Esophagus muscularis mucosa (tissue), 4 donors: Measurements from ENCODE around the gene FAM120B. TPM values are rescaled to one million over a fixed set of nuclear protein-coding genes. Genes with fewer than 3 reads are reported as not detected.
"Not testable (repeated sequence)": the region's sequence is repeated elsewhere in the genome, so short reads cannot be mapped to it uniquely, and the experiment has no call there.

ENCODE experiments used
- DNase-seq: peaks from one replicate; pipeline ENCODE4 v3.0.0-alpha.2; 2017; ENCODE audit errors: extremely low spot score
- H3K27ac ChIP-seq, 4 donors: fragments of 200-600 bp; sonication (generic); replicated peaks in 1 of 4; 1 replicate in 3 of 4; 2 replicates in 1 of 4; pipeline ENCODE4 v1.5.1; 2016 to 2019; ENCODE audit warnings: mild to moderate bottlenecking in 1 of 4
- H3K27me3 ChIP-seq, 4 donors: fragments of 200-600 bp; sonication (generic); one replicate each; pipeline versions ENCODE4 v1.5.1 to v1.6.0; 2016 to 2019
- H3K36me3 ChIP-seq, 4 donors: fragments of 200-600 bp; sonication (generic); one replicate each; pipeline ENCODE4 v1.5.1; 2016 to 2019
- H3K4me1 ChIP-seq, 4 donors: fragments of 200-600 bp; sonication (generic); one replicate each; pipeline ENCODE4 v1.5.1; 2016 to 2019
- H3K4me3 ChIP-seq, 4 donors: fragments of 200-600 bp; sonication (generic); 1 replicate in 2 of 4; 2 replicates in 2 of 4; pipeline ENCODE4 v1.5.1; 2016 to 2019; ENCODE audit warnings: mild to moderate bottlenecking in 4 of 4, moderate library complexity in 1 of 4
- H3K9me3 ChIP-seq, 4 donors: fragments of 200-600 bp; sonication (generic); 1 replicate in 3 of 4; 2 replicates in 1 of 4; pipeline ENCODE4 v1.5.1; 2016 to 2019
- CTCF ChIP-seq, 3 experiments: fragments of 200-600 bp in 2 of 3; fragments of 450-650 bp in 1 of 3; sonication (generic) in 2 of 3; IDR thresholded peaks; one replicate each; pipeline ENCODE4 v1.5.1; 2017 to 2019; ENCODE audit warnings: antibody characterized with exemption in 3 of 3, mild to moderate bottlenecking in 2 of 3, moderate library complexity in 1 of 3
- EP300 ChIP-seq: sonication (generic); formaldehyde crosslinking; IDR thresholded peaks from one replicate; pipeline ENCODE4 v1.6.1; 2017; ENCODE audit warnings: antibody characterized with exemption
- POLR2A ChIP-seq: fragments of 450-650 bp; IDR thresholded peaks from one replicate; pipeline ENCODE4 v1.6.1; 2017; ENCODE audit warnings: antibody characterized with exemption, moderate library complexity, mild to moderate bottlenecking, low read depth
- POLR2AphosphoS5 ChIP-seq, 2 donors: sonication (generic); formaldehyde crosslinking; IDR thresholded peaks; one replicate each; pipeline ENCODE4 v1.6.1; 2017; ENCODE audit warnings: antibody characterized with exemption in 2 of 2
- WGBS: methylation state at CpG from one replicate; pipeline ENCODE4 v1.1.5; 2018; 5-methylcytosine and 5-hydroxymethylcytosine counted together
- intact Hi-C: fragments of 100-400 bp; cut with DNase I; formaldehyde crosslinking; loops from one replicate; pipeline ENCODE4 v1.15.1; 2023
- total RNA-seq, 4 donors: library from RNA; depleted of rRNA; stranded (reverse); fragments of >200 nt; gene quantifications; one replicate each; pipeline versions ENCODE4 v1.1.0 to v1.2.1, GENCODE V29; 2016

FAM120B gene
- total RNA-seq, 4 donors from 2014 or later = 28.1 to 49.0 (median 33.7) TPM

DNA sequence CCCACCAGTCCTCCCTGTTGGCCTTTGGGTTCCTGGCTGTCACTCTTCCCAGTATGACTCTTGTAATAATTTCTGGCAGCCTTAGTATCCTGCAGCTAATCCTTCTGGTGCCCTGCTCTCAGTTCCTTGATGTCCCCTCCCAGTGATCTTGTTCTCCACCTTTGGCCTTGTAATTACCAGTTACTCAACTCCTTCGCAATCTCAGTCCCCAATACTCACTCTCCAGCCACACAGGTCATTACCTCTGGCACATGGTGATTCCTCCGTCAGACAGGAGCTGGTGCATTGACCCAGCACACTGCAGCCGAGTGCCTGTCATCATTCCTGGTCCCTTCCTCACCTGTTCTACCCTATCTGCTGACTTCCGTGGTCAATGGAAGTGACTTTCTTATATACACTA lies 101.4 kb downstream of the FAM120B start:
- Histone ChIP-seq H3K36me3 (peaks cover 19 to 41% (median 30%) of the 10 kb centered on the region in 4 donors), H3K27me3 (no peaks in the 10 kb centered on the region), H3K27ac (no peak overlapping the region), H3K9me3 (no peaks in the 10 kb centered on the region), H3K4me1 (no peaks in the 10 kb centered on the region), H3K4me3 (no peak overlapping the region)
- intact Hi-C loops = no loop called here
- WGBS = 75% methylated on average over 4 of the region's 4 CpGs
- DNase-seq = no peak
- TF ChIP-seq CTCF (IDR thresholded peaks at IDR 0.05) = no peak
- no peak for TF ChIP-seq POLR2A
- TF ChIP-seq EP300 = no peak
- TF ChIP-seq POLR2AphosphoS5 (IDR thresholded peaks at IDR 0.05) = no peak

- intact Hi-C loops, DNase-seq, H3K4me3 ChIP-seq, H3K27ac ChIP-seq, H3K9me3 ChIP-seq, H3K27me3 ChIP-seq, H3K4me1 ChIP-seq: not testable (repeated sequence)
- peaks cover 11 to 23% (median 16%) of the 10 kb centered on the region in 4 donors for H3K36me3 ChIP-seq
- 93% methylated on average over 8 of the region's 8 CpGs for WGBS
Observed at GRCh38 chr6:170409746-170410145, 103.2 kb downstream of the FAM120B start.

- H3K4me3 ChIP-seq = no peak overlapping the region
- H3K27ac ChIP-seq = no peak overlapping the region
- 93% methylated on average over 5 of the region's 5 CpGs for WGBS
- H3K9me3 ChIP-seq = peaks cover 0 to 9% (median 0%) of the 10 kb centered on the region in 4 donors
- H3K36me3 ChIP-seq = peaks cover 7 to 18% (median 11%) of the 10 kb centered on the region in 4 donors
- DNase-seq = peak; percentile 17
- H3K27me3 ChIP-seq = peaks cover 0 to 5% (median 0%) of the 10 kb centered on the region in 4 donors
- no peaks in the 10 kb centered on the region for H3K4me1 ChIP-seq
- intact Hi-C loops = no loop called here
- TF ChIP-seq CTCF (IDR thresholded peaks at IDR 0.05) = no peak
Observed at GRCh38 chr6:170410241-170410640, 103.7 kb downstream of the FAM120B start.

DNA sequence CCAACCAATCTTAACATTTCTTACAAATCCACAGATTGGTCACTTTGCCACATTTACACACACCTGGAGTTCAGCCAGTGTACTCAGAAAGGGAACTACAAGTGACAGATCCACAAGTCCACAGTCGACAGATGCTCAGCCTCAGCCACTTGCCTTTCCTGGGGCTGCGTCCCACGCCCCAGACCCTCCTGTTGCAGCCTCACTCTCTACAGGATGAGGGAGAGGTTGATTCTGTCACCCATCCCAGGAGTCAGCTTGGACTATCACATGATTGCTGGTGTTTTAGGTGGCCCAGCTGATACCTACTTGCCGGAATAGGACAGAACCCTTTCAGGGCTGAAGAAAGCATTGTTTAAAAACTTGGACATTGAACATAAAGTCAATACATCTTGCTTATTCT lies 108.8 kb downstream of the FAM120B start:
- intact Hi-C loops = no loop called here
- TF ChIP-seq POLR2A (no peak), POLR2AphosphoS5 (IDR thresholded peaks at IDR 0.05) (no peak), EP300 (no peak), CTCF (IDR thresholded peaks at IDR 0.05) (no peak)
- 76% methylated on average over 4 of the region's 4 CpGs for WGBS
- Histone ChIP-seq H3K4me3 (no peak overlapping the region), H3K36me3 (no peaks in the 10 kb centered on the region), H3K9me3 (peaks cover 0 to 9% (median 0%) of the 10 kb centered on the region in 4 donors), H3K4me1 (no peaks in the 10 kb centered on the region), H3K27me3 (peaks cover 0 to 41% (median 0%) of the 10 kb centered on the region in 4 donors), H3K27ac (no peak overlapping the region)
- peak; percentile 55 for DNase-seq

DNA sequence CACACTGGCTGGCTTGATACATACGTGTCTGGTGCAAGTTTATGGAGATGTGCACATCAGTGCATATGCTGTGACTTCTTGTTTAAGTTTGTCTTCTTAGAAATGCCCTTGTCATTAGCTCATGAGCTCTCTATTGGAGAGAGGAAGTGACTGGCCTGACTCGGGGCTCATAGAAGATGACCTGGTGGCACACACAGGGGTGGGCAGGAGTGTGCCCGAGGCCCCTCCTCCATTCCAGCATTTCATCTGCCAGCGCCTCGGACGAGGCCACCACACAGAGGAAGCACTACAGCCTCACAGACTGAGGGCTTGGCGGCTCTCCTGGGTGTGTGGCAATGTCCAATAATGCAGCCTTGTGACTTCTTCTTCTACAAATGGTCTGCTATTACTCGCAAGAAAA lies 109.7 kb downstream of the FAM120B start:
- H3K4me1 ChIP-seq = no peaks in the 10 kb centered on the region
- H3K36me3 ChIP-seq = no peaks in the 10 kb centered on the region
- H3K27me3 ChIP-seq = peaks cover 0 to 47% (median 0%) of the 10 kb centered on the region in 4 donors
- 67% methylated on average over 6 of the region's 8 CpGs for WGBS
- H3K27ac ChIP-seq = no peak overlapping the region
- no peak for DNase-seq
- H3K4me3 ChIP-seq = no peak overlapping the region
- intact Hi-C loops = no loop called here
- TF ChIP-seq EP300 (no peak), POLR2A (no peak)
- H3K9me3 ChIP-seq = peaks cover 0 to 9% (median 0%) of the 10 kb centered on the region in 4 donors

DNA sequence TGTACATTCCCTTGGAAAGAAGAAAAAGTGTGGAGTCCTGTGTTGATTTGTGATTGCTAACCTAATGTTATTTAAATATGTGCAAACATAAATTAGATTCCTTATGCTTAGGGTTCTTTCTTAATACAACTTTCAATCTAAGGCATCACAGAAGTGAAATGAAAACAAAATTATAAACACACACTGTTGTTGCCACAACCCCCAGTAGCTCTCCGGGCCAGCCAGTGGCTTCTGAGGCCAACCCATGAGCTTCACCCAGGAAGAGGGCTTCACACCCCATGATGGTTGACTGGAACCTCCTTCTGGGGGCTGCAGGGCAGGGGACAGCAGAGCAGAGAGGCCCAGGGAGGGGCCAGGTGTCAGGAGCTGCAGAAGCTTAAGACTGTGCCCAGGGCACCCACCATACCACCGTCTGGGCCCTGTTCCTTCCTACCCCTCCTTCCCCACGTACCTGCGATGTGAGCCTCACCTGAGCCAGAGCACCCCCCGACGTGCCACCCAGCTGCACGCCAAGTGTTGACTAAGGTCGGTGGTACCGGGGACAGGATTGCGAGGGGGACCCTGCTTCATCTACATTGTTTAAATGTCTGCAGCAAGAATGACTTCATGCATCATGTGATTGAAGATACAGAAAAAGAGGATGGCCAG lies 110.5 kb downstream of the FAM120B start:
- Histone ChIP-seq H3K36me3 (no peaks in the 10 kb centered on the region), H3K27ac (no peak overlapping the region), H3K4me3 (no peak overlapping the region), H3K27me3 (peaks cover 0 to 49% (median 0%) of the 10 kb centered on the region in 4 donors), H3K4me1 (no peaks in the 10 kb centered on the region), H3K9me3 (peaks cover 0 to 9% (median 0%) of the 10 kb centered on the region in 4 donors)
- WGBS = 91% methylated on average over 10 of the region's 10 CpGs
- TF ChIP-seq POLR2A = no peak
- no peak for TF ChIP-seq CTCF (IDR thresholded peaks at IDR 0.05)
- no peak for TF ChIP-seq POLR2AphosphoS5 (IDR thresholded peaks at IDR 0.05)
- TF ChIP-seq EP300 = no peak
- intact Hi-C loops = no loop called here
- DNase-seq = peak; percentile 91
